NOMO-1 (cell line): ENCODE measurements around the gene DAND5.

Experiments
- DNase-seq, 2 experiments: peaks; one replicate each; lab custom pipeline; 2025; ENCODE audit not compliant: unreplicated experiment in 2 of 2; lab: John Stamatoyannopoulos, UW

Gene DAND5

DNA sequence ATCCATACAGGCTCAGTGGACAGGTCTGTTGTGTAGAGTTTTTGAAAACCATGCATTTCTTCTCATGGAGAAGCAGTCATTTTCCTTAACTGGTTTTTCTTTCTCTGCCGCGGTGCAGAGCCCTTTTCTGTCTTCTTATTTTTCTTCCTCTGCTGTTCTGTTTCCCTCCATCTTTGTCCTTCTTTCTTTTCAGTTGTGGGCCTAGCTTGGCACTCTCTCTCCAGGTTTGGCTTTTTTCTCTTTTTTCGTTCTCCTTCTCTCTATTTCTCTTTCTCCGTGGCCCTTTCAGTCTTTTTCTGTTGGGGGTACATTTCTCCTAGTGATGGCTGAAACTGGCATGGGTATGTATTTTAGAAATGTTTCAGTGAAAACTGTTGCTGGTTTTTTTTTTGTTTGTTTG, 50.0 kb downstream of the DAND5 start:
- no peak for DNase-seq

DNA sequence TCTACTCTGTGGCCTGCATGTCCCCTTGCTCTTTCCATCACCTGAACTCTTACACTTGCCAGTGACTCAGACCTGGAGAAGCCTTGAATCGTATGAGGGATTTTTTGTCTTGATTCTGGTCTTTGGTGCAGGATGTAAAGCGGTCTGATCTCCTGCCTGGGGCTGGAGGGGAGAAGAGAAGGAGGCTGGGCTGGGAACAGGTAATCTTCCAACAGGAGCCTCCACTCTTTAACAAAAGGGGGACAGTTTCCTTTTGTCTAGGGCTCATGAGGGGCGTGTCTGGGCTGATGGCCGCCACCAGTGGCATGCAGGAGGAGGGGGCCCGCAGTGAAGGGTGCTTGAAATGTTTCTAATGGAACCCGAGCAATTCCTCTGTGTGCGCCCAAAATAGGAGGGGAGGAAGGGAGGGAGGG, 50.6 kb downstream of the DAND5 start:
- no peak for DNase-seq

DNA sequence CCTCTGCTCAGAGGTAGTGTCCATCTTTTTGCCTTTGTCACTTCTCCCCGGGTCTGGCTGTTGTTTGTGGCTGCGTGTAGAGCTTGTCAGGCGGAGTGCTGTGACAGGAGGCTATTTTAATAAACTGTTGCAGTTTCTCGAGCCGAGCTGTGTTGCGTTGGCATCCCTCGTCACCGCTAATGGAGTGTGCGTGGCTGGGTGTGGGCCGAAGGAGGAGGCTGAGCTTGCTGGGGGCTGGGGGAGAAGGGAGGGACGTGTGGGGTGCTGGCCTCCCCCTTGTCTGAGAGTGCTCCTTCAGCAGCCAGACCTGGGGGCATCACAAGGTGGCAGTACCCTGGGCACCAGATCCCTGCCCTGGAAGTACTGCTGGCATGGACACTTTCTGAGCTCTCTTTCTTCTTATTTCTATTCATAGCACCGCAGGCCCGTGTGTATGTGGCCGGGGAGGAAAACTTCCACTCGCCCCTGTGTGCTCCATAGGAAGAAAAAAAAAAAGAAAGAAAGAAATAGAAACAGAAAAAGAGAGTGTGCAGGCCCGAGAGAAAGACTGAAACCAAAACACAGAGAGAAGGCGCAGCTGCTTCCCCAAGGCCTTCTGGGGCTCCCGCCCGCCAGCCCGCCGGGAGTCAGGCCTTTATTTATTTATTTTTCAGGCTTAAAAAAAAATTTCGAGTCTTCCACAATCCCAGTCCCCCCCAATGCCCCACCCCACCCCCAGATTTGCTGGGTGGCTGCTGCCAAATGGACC, 52.9 kb downstream of the DAND5 start:
- DNase-seq = peak; percentile 41 to 53

DNA sequence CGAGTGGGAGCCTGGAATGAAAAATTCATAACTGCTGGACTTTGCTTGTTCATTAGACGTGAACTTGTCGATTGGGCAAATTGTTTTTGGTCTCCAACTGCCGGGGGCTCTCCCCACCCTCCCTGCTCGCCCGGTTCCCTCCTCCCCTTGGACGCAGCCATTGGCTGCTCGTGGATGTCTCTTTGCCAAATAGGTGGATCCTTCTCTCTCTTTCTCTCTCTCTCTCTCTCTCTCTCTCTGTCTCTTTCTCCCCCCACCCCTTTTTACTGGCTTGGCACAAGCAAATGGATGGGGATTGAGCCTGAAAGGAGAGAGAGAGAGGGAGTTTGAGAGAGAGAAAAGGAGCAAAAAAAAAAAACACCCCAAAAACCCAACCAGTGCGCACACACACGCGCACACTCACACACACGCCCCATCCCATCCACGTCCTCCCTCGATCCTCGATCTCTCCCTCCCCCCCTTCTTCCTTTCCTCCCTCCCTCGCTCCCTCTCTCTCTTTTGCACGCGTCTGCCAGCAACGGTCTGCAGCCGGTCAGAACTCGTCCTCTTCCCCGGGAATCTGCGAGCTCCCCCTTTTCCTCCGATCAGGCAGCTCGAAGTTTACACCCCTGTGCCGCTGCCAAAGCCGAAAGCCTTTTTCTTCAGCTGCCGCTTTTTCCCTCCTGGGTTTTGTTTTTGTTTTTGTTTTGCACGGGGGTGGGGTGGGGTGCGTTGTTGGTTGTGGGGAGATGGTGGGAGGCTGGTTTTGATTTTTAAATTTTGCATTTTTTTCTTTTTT, 53.7 kb downstream of the DAND5 start:
- DNase-seq = peak; percentile 53

DNA sequence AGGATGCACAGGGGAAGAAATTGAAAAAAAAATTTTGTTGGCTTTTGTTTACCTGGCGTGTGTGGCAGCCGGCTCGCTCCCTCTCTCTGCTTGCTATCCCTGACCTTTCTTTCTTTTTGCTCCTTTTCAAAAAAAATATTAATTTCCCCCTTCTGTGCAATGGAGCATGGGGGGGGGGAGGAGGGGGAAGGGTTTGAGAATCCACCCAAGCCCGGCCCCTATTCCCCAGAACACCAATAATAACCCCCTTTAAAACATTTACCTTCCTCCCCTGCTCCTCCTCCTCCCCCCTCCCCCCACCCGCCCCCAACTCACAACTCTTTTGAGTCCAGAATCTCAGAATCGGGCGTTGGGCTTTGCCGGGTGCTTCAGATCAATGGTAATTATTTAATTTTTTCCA, 54.3 kb downstream of the DAND5 start:
- DNase-seq = no peak
